GM18498 (cell line): ENCODE measurements around the gene ZBTB12.
A peak's percentile ranks its signal among the peaks of the same experiment; 100 is the strongest.

Source experiments
- ATAC-seq: cut with Tn5 transposase; IDR thresholded peaks from one replicate; pipeline ENCODE4 v1.9.1; 2021; ENCODE audit warnings: mild to moderate bottlenecking, moderate library complexity; ENCODE audit not compliant: unreplicated experiment

ZBTB12 gene

GRCh38 chr6:31897612-31898382 is 4.1 kb downstream of the ZBTB12 start, which contains the start of gene EHMT2:
Gene EHMT2 (minus strand): TSS chr6:31897698. CDS start chr6:31897677, 21 bp downstream.
- peak; percentile 57 for ATAC-seq

GRCh38 chr6:31896856-31897611 is 4.9 kb downstream of the ZBTB12 start:
- ATAC-seq, result no peak

- ATAC-seq, result no peak
These were observed 5.4 kb downstream of the ZBTB12 start for GRCh38 chr6:31896493-31896855.

GRCh38 chr6:31892821-31893220 is 9.1 kb downstream of the ZBTB12 start:
- ATAC-seq, result no peak

- no peak for ATAC-seq
These were observed 12.4 kb downstream of the ZBTB12 start for GRCh38 chr6:31889331-31889972.

GRCh38 chr6:31888276-31889258 is 13.3 kb downstream of the ZBTB12 start:
- ATAC-seq, result no peak

- ATAC-seq, result no peak
These were observed 14.5 kb downstream of the ZBTB12 start for GRCh38 chr6:31887173-31888007.

GRCh38 chr6:31886541-31886991 is 15.3 kb downstream of the ZBTB12 start:
- no peak for ATAC-seq

GRCh38 chr6:31884528-31885035 is 17.3 kb downstream of the ZBTB12 start:
- ATAC-seq, result no peak

- ATAC-seq, result no peak
These were observed 18.2 kb downstream of the ZBTB12 start for GRCh38 chr6:31883676-31884075.

GRCh38 chr6:31882344-31882743 is 19.5 kb downstream of the ZBTB12 start:
- no peak for ATAC-seq

GRCh38 chr6:31881136-31881859 is 20.6 kb downstream of the ZBTB12 start:
- ATAC-seq, result no peak

- no peak for ATAC-seq
These were observed 21.3 kb downstream of the ZBTB12 start for GRCh38 chr6:31880616-31881015.

GRCh38 chr6:31879901-31880300 is 22.0 kb downstream of the ZBTB12 start:
- no peak for ATAC-seq

- no peak for ATAC-seq
These were observed 22.7 kb downstream of the ZBTB12 start for GRCh38 chr6:31879143-31879542.

GRCh38 chr6:31878726-31879125 is 23.2 kb downstream of the ZBTB12 start, which contains the start of gene SLC44A4:
Gene SLC44A4 (minus strand): TSS chr6:31878997. CDS start chr6:31878980, 17 bp downstream.
- ATAC-seq, result no peak

GRCh38 chr6:31878222-31878621 is 23.7 kb downstream of the ZBTB12 start:
- ATAC-seq, result no peak

GRCh38 chr6:31877651-31878161 is 24.2 kb downstream of the ZBTB12 start:
- ATAC-seq, result no peak
